Transverse colon (tissue), 4 donors: ENCODE results near the gene OR4A15. TPM values are rescaled to one million over a fixed set of nuclear protein-coding genes. Genes with fewer than 3 reads are reported as not detected.

Experiments used
- DNase-seq: peaks from one replicate; pipeline ENCODE4 v3.0.0-alpha.2; 2019
- H3K27ac ChIP-seq, 4 donors: fragments of 200-600 bp; sonication (generic); 2 replicates each; pipeline ENCODE4 v1.5.1; 2016 to 2018; ENCODE audit warnings: inconsistent platforms in 4 of 4
- H3K27me3 ChIP-seq: fragments of 200-600 bp; sonication (generic); 2 replicates; pipeline ENCODE4 v1.5.1; 2017; ENCODE audit warnings: inconsistent platforms
- H3K36me3 ChIP-seq, 4 donors: fragments of 200-600 bp; sonication (generic); 2 replicates each; pipeline ENCODE4 v1.5.1; 2017 to 2019; ENCODE audit warnings: inconsistent platforms in 4 of 4
- H3K4me1 ChIP-seq, 4 donors: fragments of 200-600 bp; sonication (generic); 2 replicates each; pipeline ENCODE4 v1.5.1; 2017 to 2020; ENCODE audit warnings: inconsistent platforms in 4 of 4
- H3K4me3 ChIP-seq, 4 donors: fragments of 200-600 bp; sonication (generic); 1 replicate in 1 of 4; 2 replicates in 3 of 4; pipeline versions ENCODE4 v1.5.1 to v1.6.1; 2017 to 2019; ENCODE audit warnings: inconsistent platforms in 4 of 4
- H3K9me3 ChIP-seq, 2 donors: fragments of 200-600 bp; sonication (generic); 2 replicates each; pipeline ENCODE4 v1.5.1; 2017 to 2019; ENCODE audit warnings: inconsistent platforms in 2 of 2
- EP300 ChIP-seq: sonication (generic); formaldehyde crosslinking; IDR thresholded peaks from one replicate; pipeline ENCODE4 v1.6.1; 2017; ENCODE audit warnings: antibody characterized with exemption, low read depth
- POLR2A ChIP-seq: fragments of 450-650 bp; IDR thresholded peaks from one replicate; pipeline ENCODE4 v1.6.1; 2016; ENCODE audit warnings: antibody characterized with exemption, mild to moderate bottlenecking, moderate library complexity
- POLR2AphosphoS5 ChIP-seq, 3 donors: sonication (generic); formaldehyde crosslinking; IDR thresholded peaks; one replicate each; pipeline ENCODE4 v1.6.1; 2016; ENCODE audit warnings: antibody characterized with exemption in 3 of 3
- WGBS, 2 donors: methylation state at CpG; one replicate each; pipeline ENCODE4 v1.1.5; 2018; ENCODE audit warnings: low coverage in 1 of 2; 5-methylcytosine and 5-hydroxymethylcytosine counted together
- in situ Hi-C, 4 donors: fragments of 200-750 bp; cut with MboI; loops; one replicate each; pipeline versions ENCODE4 v1.15.0 to v1.15.1; 2017; ENCODE audit warnings: low sequenced_read_pairs in 3 of 4, low pct_ligation_motif_present in 1 of 4, low pct_unique_long_range_greater_than_20kb in 1 of 4
- intact Hi-C: fragments of 100-400 bp; cut with DNase I; formaldehyde crosslinking; loops from one replicate; pipeline ENCODE4 v1.15.1; 2023; ENCODE audit warnings: low total_unique reads
- small RNA-seq, 4 donors: library from RNA; depleted of rRNA; stranded (forward); fragments of <200 nt; gene quantifications; one replicate each; pipeline ENCODE3, GENCODE V24; 2016
- total RNA-seq, 4 donors: library from RNA; depleted of rRNA; stranded (reverse); fragments of >200 nt; gene quantifications; one replicate each; pipeline ENCODE4 v1.1.0, GENCODE V29; 2016
- TF ChIP-seq, protein P1 (sequence below), 5 experiments: fragments of 200-600 bp in 3 of 5; fragments of 450-650 bp in 2 of 5; sonication (generic) in 3 of 5; IDR thresholded peaks; 1 replicate in 2 of 5; 2 replicates in 3 of 5; pipeline ENCODE4 v1.5.1; 2016 to 2017; ENCODE audit warnings: antibody characterized with exemption in 5 of 5, inconsistent platforms in 3 of 5, mild to moderate bottlenecking in 2 of 5, moderate library complexity in 1 of 5

OR4A15 gene
- total RNA-seq, 4 donors from 2014 or later = not detected

- no peak for DNase-seq
- H3K36me3 ChIP-seq = no peaks in the 10 kb centered on the region
- in situ Hi-C loops = no loop called here
- intact Hi-C loops = no loop called here
- H3K27ac ChIP-seq = no peak overlapping the region
- H3K4me1 ChIP-seq = no peaks in the 10 kb centered on the region
- no peaks in the 10 kb centered on the region for H3K27me3 ChIP-seq
- TF ChIP-seq, protein P1, sequence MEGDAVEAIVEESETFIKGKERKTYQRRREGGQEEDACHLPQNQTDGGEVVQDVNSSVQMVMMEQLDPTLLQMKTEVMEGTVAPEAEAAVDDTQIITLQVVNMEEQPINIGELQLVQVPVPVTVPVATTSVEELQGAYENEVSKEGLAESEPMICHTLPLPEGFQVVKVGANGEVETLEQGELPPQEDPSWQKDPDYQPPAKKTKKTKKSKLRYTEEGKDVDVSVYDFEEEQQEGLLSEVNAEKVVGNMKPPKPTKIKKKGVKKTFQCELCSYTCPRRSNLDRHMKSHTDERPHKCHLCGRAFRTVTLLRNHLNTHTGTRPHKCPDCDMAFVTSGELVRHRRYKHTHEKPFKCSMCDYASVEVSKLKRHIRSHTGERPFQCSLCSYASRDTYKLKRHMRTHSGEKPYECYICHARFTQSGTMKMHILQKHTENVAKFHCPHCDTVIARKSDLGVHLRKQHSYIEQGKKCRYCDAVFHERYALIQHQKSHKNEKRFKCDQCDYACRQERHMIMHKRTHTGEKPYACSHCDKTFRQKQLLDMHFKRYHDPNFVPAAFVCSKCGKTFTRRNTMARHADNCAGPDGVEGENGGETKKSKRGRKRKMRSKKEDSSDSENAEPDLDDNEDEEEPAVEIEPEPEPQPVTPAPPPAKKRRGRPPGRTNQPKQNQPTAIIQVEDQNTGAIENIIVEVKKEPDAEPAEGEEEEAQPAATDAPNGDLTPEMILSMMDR (IDR thresholded peaks at IDR 0.05) = no peak
- no peak for TF ChIP-seq EP300
- no peak for TF ChIP-seq POLR2A
- TF ChIP-seq POLR2AphosphoS5 (IDR thresholded peaks at IDR 0.05) = no peak
- no peak overlapping the region for H3K4me3 ChIP-seq
- 0 to 14% methylated on average over 1 of the region's 1 CpG for WGBS, 2 donors
- H3K9me3 ChIP-seq = peaks cover 0 to 3% of the 10 kb centered on the region in 2 donors
Observed at GRCh38 chr11:55357560-55358184, 10.1 kb upstream of the OR4A15 start.

DNA sequence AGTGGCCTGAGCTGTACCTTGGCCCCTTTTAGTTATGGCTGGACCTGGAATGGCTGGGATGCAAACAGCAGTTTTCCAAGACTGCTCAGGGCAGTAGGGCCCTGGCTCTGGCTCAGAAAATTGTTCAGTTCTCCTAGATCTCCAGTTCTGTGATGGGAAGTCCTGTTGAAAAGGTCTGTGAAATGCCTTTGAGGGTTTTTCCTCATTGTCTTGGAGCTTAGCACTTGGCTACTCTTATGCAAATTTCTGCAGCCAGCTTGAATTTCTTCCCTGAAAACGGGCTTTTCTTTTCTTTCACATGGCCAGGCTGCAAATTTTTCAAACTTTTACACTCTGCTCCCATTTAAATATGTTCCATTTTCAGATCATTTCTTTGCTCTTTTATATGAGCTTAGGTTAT lies 33.2 kb downstream of the OR4A15 start:
- intact Hi-C loops = no loop called here
- WGBS, 2 donors = 15 to 22% methylated on average over 1 of the region's 1 CpG
- in situ Hi-C loops = loop anchor here in 1 of 4 donors (25.0 kb wide), 1 partner anchor 386 kb away; the partner anchor contains the start of gene OR5D14

More for the DNA sequence above, 33.2 kb downstream of the OR4A15 start:
- no peaks in the 10 kb centered on the region for H3K4me1 ChIP-seq
- DNase-seq = no peak
- TF ChIP-seq, protein P1 (IDR thresholded peaks at IDR 0.05) = no peak
- TF ChIP-seq POLR2A = no peak
- no peak for TF ChIP-seq EP300
- H3K4me3 ChIP-seq = no peak overlapping the region
- peaks cover 0 to 3% of the 10 kb centered on the region in 2 donors for H3K9me3 ChIP-seq
- H3K36me3 ChIP-seq = no peaks in the 10 kb centered on the region
- no peak overlapping the region for H3K27ac ChIP-seq
- H3K27me3 ChIP-seq = no peaks in the 10 kb centered on the region

Small RNA genes within 50 kb of the gene (small RNA-seq; reads per million reads assigned to genes)
- 0 reads per million in 4 donors for gene OR4X7P

Other genes starting within 250 kb of the OR4A15 start
- not detected for gene TRIM48, start 105.8 kb upstream of the OR4A15 start, total RNA-seq
- gene OR4A16, start 24.8 kb upstream of the OR4A15 start, total RNA-seq = not detected
- not detected for gene OR4C15, start 186.5 kb downstream of the OR4A15 start, total RNA-seq
- gene OR4C16, start 204.2 kb downstream of the OR4A15 start, total RNA-seq = not detected
- not detected for gene OR4C11, start 239.7 kb downstream of the OR4A15 start, total RNA-seq